OCI-LY1 (cell line): Measurements from ENCODE around the gene ESPL1.

Experiments
- H2AFZ ChIP-seq: fragments of 200-600 bp; sonication (generic), shearing (Covaris generic); 2 replicates; pipeline ENCODE4 v1.6.0; 2014; ENCODE audit warnings: antibody characterized with exemption, mild to moderate bottlenecking, low read length
- H3F3A ChIP-seq: fragments of 200-600 bp; sonication (generic), shearing (Covaris generic); 2 replicates; pipeline ENCODE4 v1.6.0; 2014; ENCODE audit warnings: mild to moderate bottlenecking, antibody characterized with exemption, low read length, moderate library complexity; ENCODE audit not compliant: insufficient read depth
- H3K27ac ChIP-seq: fragments of 200-600 bp; sonication (generic); 2 replicates; pipeline ENCODE4 v1.5.1; 2014; ENCODE audit warnings: low read length, mixed run types, mild to moderate bottlenecking, low read depth; ENCODE audit not compliant: poor library complexity, severe bottlenecking
- H3K27me3 ChIP-seq: fragments of 200-600 bp; sonication (generic); 2 replicates; pipeline ENCODE4 v1.6.0; 2014; ENCODE audit warnings: antibody characterized with exemption, mild to moderate bottlenecking, low read length, moderate library complexity; ENCODE audit not compliant: insufficient read depth
- H3K36me3 ChIP-seq: fragments of 200-600 bp; sonication (generic); 2 replicates; pipeline ENCODE4 v1.6.1; 2014; ENCODE audit warnings: mild to moderate bottlenecking, antibody characterized with exemption, low read length, moderate library complexity, mixed read lengths; ENCODE audit not compliant: insufficient read depth
- H3K4me1 ChIP-seq: fragments of 200-600 bp; sonication (generic); 2 replicates; pipeline ENCODE4 v1.5.1; 2014; ENCODE audit warnings: mild to moderate bottlenecking, low read length, moderate library complexity; ENCODE audit not compliant: insufficient read depth, severe bottlenecking
- H3K4me2 ChIP-seq: fragments of 200-600 bp; sonication (generic), shearing (Covaris generic); 2 replicates; pipeline ENCODE4 v1.6.1; 2014; ENCODE audit warnings: low read length
- H3K4me3 ChIP-seq: fragments of 200-600 bp; sonication (generic); 2 replicates; pipeline ENCODE4 v1.5.1; 2014; ENCODE audit warnings: low read length, low read depth, mild to moderate bottlenecking, mixed read lengths; ENCODE audit not compliant: poor library complexity, severe bottlenecking
- H3K79me2 ChIP-seq: fragments of 200-600 bp; shearing (Covaris generic); 2 replicates; pipeline ENCODE4 v1.6.1; 2016; ENCODE audit warnings: mixed run types, low read length, mixed read lengths; ENCODE audit not compliant: insufficient read depth
- H3K9ac ChIP-seq: fragments of 200-600 bp; sonication (generic), shearing (Covaris generic); 2 replicates; pipeline ENCODE4 v1.6.1; 2014; ENCODE audit warnings: mild to moderate bottlenecking, low read length, mixed read lengths
- H3K9me2 ChIP-seq: fragments of 200-600 bp; sonication (generic), shearing (Covaris generic); 2 replicates; pipeline ENCODE4 v1.6.1; 2014; ENCODE audit warnings: low read depth, mild to moderate bottlenecking, low read length, mixed read lengths
- H3K9me3 ChIP-seq: fragments of 200-600 bp; shearing (Covaris generic); 2 replicates; pipeline ENCODE4 v1.6.1; 2014; ENCODE audit warnings: low read length, mixed read lengths
- H4K20me1 ChIP-seq: fragments of 200-600 bp; sonication (generic), shearing (Covaris generic); 2 replicates; pipeline ENCODE4 v1.6.0; 2016; ENCODE audit warnings: mild to moderate bottlenecking, low read length; ENCODE audit not compliant: insufficient read depth
- CTCF ChIP-seq: fragments of 200-600 bp; sonication (generic), shearing (Covaris generic); IDR thresholded peaks from 2 replicates; pipeline ENCODE4 v1.5.1; 2017; ENCODE audit warnings: mild to moderate bottlenecking, antibody characterized with exemption, low read length, moderate library complexity, mixed read lengths
- EZH2 ChIP-seq: fragments of 200-600 bp; sonication (generic), shearing (Covaris generic); IDR thresholded peaks from 2 replicates; pipeline ENCODE4 v1.8.0; 2017; ENCODE audit warnings: borderline replicate concordance, mixed run types, mild to moderate bottlenecking, antibody characterized with exemption, low read length, moderate library complexity, mixed read lengths

ESPL1 gene

GRCh38 chr12:53231921-53232645 lies 36.0 kb upstream of the ESPL1 start, which contains the start of gene RARG:
RARG (minus strand) TSS chr12:53232209; CDS start chr12:53227545, 4,664 bp downstream.
- Histone ChIP-seq H3F3A (no peaks in the 10 kb centered on the region), H3K9me3 (no peaks in the 10 kb centered on the region), H2AFZ (no peak within 1 kb of the TSS), H3K27me3 (peaks cover 3% of the 10 kb centered on the region; the same call in 1 of the 2 replicates), H3K4me1 (peaks cover 6% of the 10 kb centered on the region), H3K9ac (peak within 1 kb of the TSS; percentile 14; the same call in 1 of the 2 replicates), H3K27ac (no peak within 1 kb of the TSS), H3K79me2 (no peaks in the 10 kb centered on the region), H4K20me1 (no peaks in the 10 kb centered on the region), H3K36me3 (no peaks in the 10 kb centered on the region), H3K9me2 (no peaks in the 10 kb centered on the region), H3K4me3 (peak within 1 kb of the TSS; percentile 52), H3K4me2 (peak within 1 kb of the TSS; percentile 68)
- TF ChIP-seq CTCF (no peak), EZH2 (no peak)

- peak overlapping the region; percentile 9; the same call in 1 of the 2 replicates for H3K9ac ChIP-seq
- peak overlapping the region; percentile 52 for H3K4me3 ChIP-seq
- H3K4me2 ChIP-seq = peak overlapping the region; percentile 67
- H2AFZ ChIP-seq = no peak overlapping the region
- H4K20me1 ChIP-seq = no peaks in the 10 kb centered on the region
- peaks cover 3% of the 10 kb centered on the region; the same call in 1 of the 2 replicates for H3K27me3 ChIP-seq
- TF ChIP-seq EZH2 = no peak
- TF ChIP-seq CTCF = no peak
- peaks cover 6% of the 10 kb centered on the region for H3K4me1 ChIP-seq
- H3K27ac ChIP-seq = no peak overlapping the region
- H3K9me3 ChIP-seq = no peaks in the 10 kb centered on the region
- no peaks in the 10 kb centered on the region for H3K36me3 ChIP-seq
- H3K79me2 ChIP-seq = no peaks in the 10 kb centered on the region
- H3K9me2 ChIP-seq = no peaks in the 10 kb centered on the region
- no peaks in the 10 kb centered on the region for H3F3A ChIP-seq
Measured at GRCh38 chr12:53232646-53233461, 35.2 kb upstream of the ESPL1 start.

- Histone ChIP-seq H3F3A (no peaks in the 10 kb centered on the region), H3K36me3 (no peaks in the 10 kb centered on the region), H3K4me2 (no peak overlapping the region), H3K9me2 (no peaks in the 10 kb centered on the region), H3K4me3 (no peak overlapping the region), H3K9me3 (no peaks in the 10 kb centered on the region), H3K9ac (no peak overlapping the region), H2AFZ (no peak overlapping the region), H4K20me1 (no peaks in the 10 kb centered on the region), H3K4me1 (peaks cover 6% of the 10 kb centered on the region), H3K27ac (no peak overlapping the region), H3K27me3 (peaks cover 3% of the 10 kb centered on the region; the same call in 1 of the 2 replicates), H3K79me2 (no peaks in the 10 kb centered on the region)
- TF ChIP-seq EZH2 (no peak), CTCF (no peak)
Measured at GRCh38 chr12:53233671-53234121, 34.4 kb upstream of the ESPL1 start.
